GM23338 (cell line): ENCODE results near the gene PLCG2. TPM values are rescaled to one million over a fixed set of nuclear protein-coding genes. Genes with fewer than 3 reads are reported as not detected.

Experiments used
- ATAC-seq: fragments of 200-7000 bp; cut with Tn5 transposase; 3 replicates; pipeline ENCODE4 v1.9.1; 2020
- DNase-seq: peaks from one replicate; pipeline ENCODE4 v3.0.0-alpha.2; 2015; ENCODE audit warnings: low spot score
- H2AFZ ChIP-seq: fragments of 200-600 bp; sonication (generic); 2 replicates; pipeline ENCODE4 v1.8.0; 2016; ENCODE audit warnings: antibody characterized with exemption, mild to moderate bottlenecking, moderate library complexity
- H3F3A ChIP-seq: fragments of 200-600 bp; sonication (generic); replicated peaks from 2 replicates; pipeline ENCODE4 v1.8.0; 2017; ENCODE audit warnings: antibody characterized with exemption, mixed run types, low read depth
- H3K27ac ChIP-seq: fragments of 200-600 bp; sonication (generic); 2 replicates; pipeline ENCODE4 v1.6.1; 2016; ENCODE audit warnings: low read depth
- H3K27me3 ChIP-seq: fragments of 200-600 bp; sonication (generic); 2 replicates; pipeline ENCODE4 v1.8.0; 2016; ENCODE audit warnings: mild to moderate bottlenecking, mixed run types, moderate library complexity; ENCODE audit not compliant: insufficient read depth
- H3K36me3 ChIP-seq: fragments of 200-600 bp; sonication (generic); 2 replicates; pipeline ENCODE4 v1.8.0; 2016; ENCODE audit warnings: mild to moderate bottlenecking; ENCODE audit not compliant: insufficient read depth
- H3K4me1 ChIP-seq: fragments of 200-600 bp; sonication (generic); 2 replicates; pipeline ENCODE4 v1.8.0; 2016; ENCODE audit warnings: mild to moderate bottlenecking, moderate library complexity; ENCODE audit not compliant: insufficient read depth
- H3K4me2 ChIP-seq: fragments of 200-600 bp; sonication (generic); 2 replicates; pipeline ENCODE4 v1.7.1; 2017; ENCODE audit warnings: mixed run types
- H3K4me3 ChIP-seq: fragments of 200-600 bp; sonication (generic); 2 replicates; pipeline ENCODE4 v1.6.1; 2016; ENCODE audit warnings: mixed run types
- H3K79me2 ChIP-seq: fragments of 200-600 bp; sonication (generic); replicated peaks from 2 replicates; pipeline ENCODE4 v1.8.0; 2017; ENCODE audit warnings: mild to moderate bottlenecking; ENCODE audit not compliant: insufficient read depth
- H3K9me2 ChIP-seq: fragments of 200-600 bp; sonication (generic); 2 replicates; pipeline ENCODE4 v1.8.0; 2017; ENCODE audit not compliant: insufficient read depth
- H4K20me1 ChIP-seq: fragments of 200-600 bp; sonication (generic); replicated peaks from 2 replicates; pipeline ENCODE4 v1.8.0; 2017; ENCODE audit warnings: mild to moderate bottlenecking; ENCODE audit not compliant: insufficient read depth
- H3K27ac Mint-ChIP-seq: 2 replicates; pipeline ENCODE4 v1.8.0; 2020; ENCODE audit warnings: inconsistent platforms, mild to moderate bottlenecking, moderate library complexity, mixed read lengths
- H3K27me3 Mint-ChIP-seq: 3 replicates; pipeline ENCODE4 v1.8.0; 2022; ENCODE audit warnings: low read depth, mild to moderate bottlenecking, moderate library complexity, mixed read lengths, inconsistent platforms; ENCODE audit not compliant: insufficient read depth, poor library complexity
- H3K36me3 Mint-ChIP-seq: 3 replicates; pipeline ENCODE4 v1.8.0; 2021; ENCODE audit warnings: low read depth, mild to moderate bottlenecking, inconsistent platforms, moderate library complexity, mixed read lengths
- H3K4me1 Mint-ChIP-seq: 3 replicates; pipeline ENCODE4 v1.8.0; 2020; ENCODE audit warnings: mild to moderate bottlenecking, inconsistent platforms, mixed read lengths
- H3K4me3 Mint-ChIP-seq: 3 replicates; pipeline ENCODE4 v1.8.0; 2021; ENCODE audit warnings: moderate library complexity, mild to moderate bottlenecking, inconsistent platforms, mixed read lengths
- H3K9me3 Mint-ChIP-seq: 3 replicates; pipeline ENCODE4 v1.8.0; 2020; ENCODE audit warnings: moderate library complexity, mild to moderate bottlenecking, inconsistent platforms, mixed read lengths
- CREB1 ChIP-seq: fragments of 250-450 bp; sonication (Bioruptor Pico); IDR thresholded peaks from 2 replicates; pipeline ENCODE4 v1.5.0; 2020; ENCODE audit warnings: low read depth, mild to moderate bottlenecking, moderate library complexity
- EZH2 ChIP-seq: fragments of 200-600 bp; sonication (generic); IDR thresholded peaks from one replicate; pipeline ENCODE4 v1.8.0; 2017; ENCODE audit warnings: antibody characterized with exemption, mild to moderate bottlenecking, low read depth; ENCODE audit not compliant: unreplicated experiment
- EZH2phosphoT487 ChIP-seq: fragments of 200-600 bp; sonication (generic); IDR thresholded peaks from one replicate; pipeline ENCODE4 v1.8.1; 2018; ENCODE audit warnings: antibody characterized with exemption; ENCODE audit not compliant: unreplicated experiment
- JUNB ChIP-seq: IDR thresholded peaks from one replicate; pipeline ENCODE4 v1.6.1; 2016; ENCODE audit warnings: antibody characterized with exemption; ENCODE audit not compliant: unreplicated experiment
- NANOG ChIP-seq: IDR thresholded peaks from 2 replicates; pipeline ENCODE4 v1.6.1; 2016; ENCODE audit warnings: antibody characterized with exemption, borderline replicate concordance
- POLR2AphosphoS5 ChIP-seq: IDR thresholded peaks from 2 replicates; pipeline ENCODE4 v1.6.1; 2016; ENCODE audit warnings: antibody characterized with exemption, low read depth
- STAT1 ChIP-seq: IDR thresholded peaks from one replicate; pipeline ENCODE4 v1.6.1; 2016; ENCODE audit warnings: antibody characterized with exemption; ENCODE audit not compliant: unreplicated experiment
- ZNF114 ChIP-seq: fragments of 250-450 bp; sonication (Bioruptor Pico); IDR thresholded peaks from 2 replicates; pipeline ENCODE4 v1.5.0; 2020; ENCODE audit warnings: mild to moderate bottlenecking, moderate library complexity
- ZNF331 ChIP-seq: fragments of 250-450 bp; sonication (Bioruptor Pico); IDR thresholded peaks from 2 replicates; pipeline ENCODE4 v1.5.0; 2020; ENCODE audit warnings: low read depth, mild to moderate bottlenecking, moderate library complexity
- polyA plus RNA-seq: library from polyadenylated mRNA; unstranded; fragments of >200 nt; fragmentation: Nextera tagmentation; extraction: Ambion mirVana; gene quantifications from 2 replicates; pipeline ENCODE4 v1.2.1, GENCODE V29; 2016
- total RNA-seq: library from RNA; depleted of rRNA; stranded (reverse); fragments of >200 nt; shearing (Covaris generic); gene quantifications from 2 replicates; pipeline ENCODE4 v1.2.3, GENCODE V29; 2014
- TF ChIP-seq, protein P1 (sequence below), 2 experiments: fragments of 200-600 bp in 1 of 2; sonication (generic) in 1 of 2; conservative IDR thresholded peaks; 2 replicates each; pipeline versions ENCODE4 v1.5.1 to v1.6.1; 2016 to 2017; ENCODE audit warnings: antibody characterized with exemption in 2 of 2, low read depth in 2 of 2, mild to moderate bottlenecking in 2 of 2, moderate library complexity in 1 of 2
- TF ChIP-seq, protein P2 (sequence below): IDR thresholded peaks from 2 replicates; pipeline ENCODE4 v1.6.1; 2016; ENCODE audit warnings: antibody characterized with exemption
- TF ChIP-seq, protein P3 (sequence below): fragments of 250-450 bp; sonication (Bioruptor Pico); IDR thresholded peaks from 2 replicates; pipeline ENCODE4 v1.5.0; 2020; ENCODE audit warnings: mild to moderate bottlenecking, moderate library complexity
- TF ChIP-seq, protein P4 (sequence below): IDR thresholded peaks from one replicate; pipeline ENCODE4 v1.6.1; 2018; ENCODE audit warnings: antibody characterized with exemption; ENCODE audit not compliant: unreplicated experiment

Gene PLCG2
- total and polyA plus RNA-seq, 2 experiments from 2014 or later, result 2.4 to 5.9 TPM

DNA sequence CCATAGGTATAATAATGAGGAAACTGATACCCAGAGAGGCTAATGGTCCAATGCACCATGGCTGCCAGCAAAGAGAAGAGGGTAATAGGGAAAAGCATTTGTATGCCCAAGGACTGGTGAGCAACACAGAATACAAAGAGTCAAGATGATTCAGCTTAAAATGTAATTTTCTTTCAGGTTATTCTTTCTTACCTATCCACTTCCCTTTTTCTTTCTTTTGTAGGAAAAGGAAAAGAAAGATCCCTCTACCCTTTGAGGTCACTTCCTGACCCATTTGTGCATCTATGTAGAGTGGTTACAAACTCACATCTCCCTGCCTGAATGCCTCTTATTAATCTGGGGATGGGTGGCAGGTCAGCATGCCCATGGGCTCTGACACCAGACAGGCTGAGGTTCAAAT is 3.5 kb upstream of the PLCG2 start:
- Histone ChIP-seq H3K4me1 (no peaks in the 10 kb centered on the region), H3K36me3 (no peaks in the 10 kb centered on the region), H4K20me1 (no peaks in the 10 kb centered on the region), H3K27me3 (peaks cover 32% of the 10 kb centered on the region), H3K4me3 (no peak overlapping the region), H3K4me2 (no peak overlapping the region), H2AFZ (no peak overlapping the region), H3F3A (no peaks in the 10 kb centered on the region), H3K79me2 (no peaks in the 10 kb centered on the region), H3K27ac (no peak overlapping the region), H3K9me2 (no peaks in the 10 kb centered on the region)
- DNase-seq (no peak), ATAC-seq (no peak)
- H3K36me3 Mint-ChIP-seq, result no peaks in the 10 kb centered on the region; the same call in 2 of the 3 replicates
- H3K27ac Mint-ChIP-seq, result no peak overlapping the region
- H3K27me3 Mint-ChIP-seq, result peaks cover 26% of the 10 kb centered on the region
- H3K4me3 Mint-ChIP-seq, result no peak overlapping the region
- TF ChIP-seq, protein P1, sequence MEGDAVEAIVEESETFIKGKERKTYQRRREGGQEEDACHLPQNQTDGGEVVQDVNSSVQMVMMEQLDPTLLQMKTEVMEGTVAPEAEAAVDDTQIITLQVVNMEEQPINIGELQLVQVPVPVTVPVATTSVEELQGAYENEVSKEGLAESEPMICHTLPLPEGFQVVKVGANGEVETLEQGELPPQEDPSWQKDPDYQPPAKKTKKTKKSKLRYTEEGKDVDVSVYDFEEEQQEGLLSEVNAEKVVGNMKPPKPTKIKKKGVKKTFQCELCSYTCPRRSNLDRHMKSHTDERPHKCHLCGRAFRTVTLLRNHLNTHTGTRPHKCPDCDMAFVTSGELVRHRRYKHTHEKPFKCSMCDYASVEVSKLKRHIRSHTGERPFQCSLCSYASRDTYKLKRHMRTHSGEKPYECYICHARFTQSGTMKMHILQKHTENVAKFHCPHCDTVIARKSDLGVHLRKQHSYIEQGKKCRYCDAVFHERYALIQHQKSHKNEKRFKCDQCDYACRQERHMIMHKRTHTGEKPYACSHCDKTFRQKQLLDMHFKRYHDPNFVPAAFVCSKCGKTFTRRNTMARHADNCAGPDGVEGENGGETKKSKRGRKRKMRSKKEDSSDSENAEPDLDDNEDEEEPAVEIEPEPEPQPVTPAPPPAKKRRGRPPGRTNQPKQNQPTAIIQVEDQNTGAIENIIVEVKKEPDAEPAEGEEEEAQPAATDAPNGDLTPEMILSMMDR (conservative IDR thresholded peaks at IDR 0.05; ENCODE audit: low read depth in 2 of 2), result no peak
- TF ChIP-seq POLR2AphosphoS5 (no peak), EZH2 (no peak), CREB1 (CRISPR knock-in tag) (no peak), JUNB (no peak), NANOG (no peak), ZNF114 (CRISPR knock-in tag) (no peak), EZH2phosphoT487 (no peak), ZNF331 (CRISPR knock-in tag) (no peak), STAT1 (no peak)
- TF ChIP-seq, protein P2, sequence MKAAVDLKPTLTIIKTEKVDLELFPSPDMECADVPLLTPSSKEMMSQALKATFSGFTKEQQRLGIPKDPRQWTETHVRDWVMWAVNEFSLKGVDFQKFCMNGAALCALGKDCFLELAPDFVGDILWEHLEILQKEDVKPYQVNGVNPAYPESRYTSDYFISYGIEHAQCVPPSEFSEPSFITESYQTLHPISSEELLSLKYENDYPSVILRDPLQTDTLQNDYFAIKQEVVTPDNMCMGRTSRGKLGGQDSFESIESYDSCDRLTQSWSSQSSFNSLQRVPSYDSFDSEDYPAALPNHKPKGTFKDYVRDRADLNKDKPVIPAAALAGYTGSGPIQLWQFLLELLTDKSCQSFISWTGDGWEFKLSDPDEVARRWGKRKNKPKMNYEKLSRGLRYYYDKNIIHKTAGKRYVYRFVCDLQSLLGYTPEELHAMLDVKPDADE, result no peak
- TF ChIP-seq, protein P3, sequence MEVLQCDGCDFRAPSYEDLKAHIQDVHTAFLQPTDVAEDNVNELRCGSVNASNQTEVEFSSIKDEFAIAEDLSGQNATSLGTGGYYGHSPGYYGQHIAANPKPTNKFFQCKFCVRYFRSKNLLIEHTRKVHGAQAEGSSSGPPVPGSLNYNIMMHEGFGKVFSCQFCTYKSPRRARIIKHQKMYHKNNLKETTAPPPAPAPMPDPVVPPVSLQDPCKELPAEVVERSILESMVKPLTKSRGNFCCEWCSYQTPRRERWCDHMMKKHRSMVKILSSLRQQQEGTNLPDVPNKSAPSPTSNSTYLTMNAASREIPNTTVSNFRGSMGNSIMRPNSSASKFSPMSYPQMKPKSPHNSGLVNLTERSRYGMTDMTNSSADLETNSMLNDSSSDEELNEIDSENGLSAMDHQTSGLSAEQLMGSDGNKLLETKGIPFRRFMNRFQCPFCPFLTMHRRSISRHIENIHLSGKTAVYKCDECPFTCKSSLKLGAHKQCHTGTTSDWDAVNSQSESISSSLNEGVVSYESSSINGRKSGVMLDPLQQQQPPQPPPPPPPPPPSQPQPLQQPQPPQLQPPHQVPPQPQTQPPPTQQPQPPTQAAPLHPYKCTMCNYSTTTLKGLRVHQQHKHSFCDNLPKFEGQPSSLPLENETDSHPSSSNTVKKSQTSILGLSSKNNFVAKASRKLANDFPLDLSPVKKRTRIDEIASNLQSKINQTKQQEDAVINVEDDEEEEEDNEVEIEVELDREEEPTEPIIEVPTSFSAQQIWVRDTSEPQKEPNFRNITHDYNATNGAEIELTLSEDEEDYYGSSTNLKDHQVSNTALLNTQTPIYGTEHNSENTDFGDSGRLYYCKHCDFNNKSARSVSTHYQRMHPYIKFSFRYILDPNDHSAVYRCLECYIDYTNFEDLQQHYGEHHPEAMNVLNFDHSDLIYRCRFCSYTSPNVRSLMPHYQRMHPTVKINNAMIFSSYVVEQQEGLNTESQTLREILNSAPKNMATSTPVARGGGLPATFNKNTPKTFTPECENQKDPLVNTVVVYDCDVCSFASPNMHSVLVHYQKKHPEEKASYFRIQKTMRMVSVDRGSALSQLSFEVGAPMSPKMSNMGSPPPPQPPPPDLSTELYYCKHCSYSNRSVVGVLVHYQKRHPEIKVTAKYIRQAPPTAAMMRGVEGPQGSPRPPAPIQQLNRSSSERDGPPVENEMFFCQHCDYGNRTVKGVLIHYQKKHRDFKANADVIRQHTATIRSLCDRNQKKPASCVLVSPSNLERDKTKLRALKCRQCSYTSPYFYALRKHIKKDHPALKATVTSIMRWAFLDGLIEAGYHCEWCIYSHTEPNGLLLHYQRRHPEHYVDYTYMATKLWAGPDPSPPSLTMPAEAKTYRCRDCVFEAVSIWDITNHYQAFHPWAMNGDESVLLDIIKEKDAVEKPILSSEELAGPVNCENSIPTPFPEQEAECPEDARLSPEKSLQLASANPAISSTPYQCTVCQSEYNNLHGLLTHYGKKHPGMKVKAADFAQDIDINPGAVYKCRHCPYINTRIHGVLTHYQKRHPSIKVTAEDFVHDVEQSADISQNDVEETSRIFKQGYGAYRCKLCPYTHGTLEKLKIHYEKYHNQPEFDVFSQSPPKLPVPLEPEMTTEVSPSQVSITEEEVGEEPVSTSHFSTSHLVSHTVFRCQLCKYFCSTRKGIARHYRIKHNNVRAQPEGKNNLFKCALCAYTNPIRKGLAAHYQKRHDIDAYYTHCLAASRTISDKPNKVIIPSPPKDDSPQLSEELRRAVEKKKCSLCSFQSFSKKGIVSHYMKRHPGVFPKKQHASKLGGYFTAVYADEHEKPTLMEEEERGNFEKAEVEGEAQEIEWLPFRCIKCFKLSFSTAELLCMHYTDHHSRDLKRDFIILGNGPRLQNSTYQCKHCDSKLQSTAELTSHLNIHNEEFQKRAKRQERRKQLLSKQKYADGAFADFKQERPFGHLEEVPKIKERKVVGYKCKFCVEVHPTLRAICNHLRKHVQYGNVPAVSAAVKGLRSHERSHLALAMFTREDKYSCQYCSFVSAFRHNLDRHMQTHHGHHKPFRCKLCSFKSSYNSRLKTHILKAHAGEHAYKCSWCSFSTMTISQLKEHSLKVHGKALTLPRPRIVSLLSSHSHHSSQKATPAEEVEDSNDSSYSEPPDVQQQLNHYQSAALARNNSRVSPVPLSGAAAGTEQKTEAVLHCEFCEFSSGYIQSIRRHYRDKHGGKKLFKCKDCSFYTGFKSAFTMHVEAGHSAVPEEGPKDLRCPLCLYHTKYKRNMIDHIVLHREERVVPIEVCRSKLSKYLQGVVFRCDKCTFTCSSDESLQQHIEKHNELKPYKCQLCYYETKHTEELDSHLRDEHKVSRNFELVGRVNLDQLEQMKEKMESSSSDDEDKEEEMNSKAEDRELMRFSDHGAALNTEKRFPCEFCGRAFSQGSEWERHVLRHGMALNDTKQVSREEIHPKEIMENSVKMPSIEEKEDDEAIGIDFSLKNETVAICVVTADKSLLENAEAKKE (CRISPR knock-in tag), result no peak
- TF ChIP-seq, protein P4, sequence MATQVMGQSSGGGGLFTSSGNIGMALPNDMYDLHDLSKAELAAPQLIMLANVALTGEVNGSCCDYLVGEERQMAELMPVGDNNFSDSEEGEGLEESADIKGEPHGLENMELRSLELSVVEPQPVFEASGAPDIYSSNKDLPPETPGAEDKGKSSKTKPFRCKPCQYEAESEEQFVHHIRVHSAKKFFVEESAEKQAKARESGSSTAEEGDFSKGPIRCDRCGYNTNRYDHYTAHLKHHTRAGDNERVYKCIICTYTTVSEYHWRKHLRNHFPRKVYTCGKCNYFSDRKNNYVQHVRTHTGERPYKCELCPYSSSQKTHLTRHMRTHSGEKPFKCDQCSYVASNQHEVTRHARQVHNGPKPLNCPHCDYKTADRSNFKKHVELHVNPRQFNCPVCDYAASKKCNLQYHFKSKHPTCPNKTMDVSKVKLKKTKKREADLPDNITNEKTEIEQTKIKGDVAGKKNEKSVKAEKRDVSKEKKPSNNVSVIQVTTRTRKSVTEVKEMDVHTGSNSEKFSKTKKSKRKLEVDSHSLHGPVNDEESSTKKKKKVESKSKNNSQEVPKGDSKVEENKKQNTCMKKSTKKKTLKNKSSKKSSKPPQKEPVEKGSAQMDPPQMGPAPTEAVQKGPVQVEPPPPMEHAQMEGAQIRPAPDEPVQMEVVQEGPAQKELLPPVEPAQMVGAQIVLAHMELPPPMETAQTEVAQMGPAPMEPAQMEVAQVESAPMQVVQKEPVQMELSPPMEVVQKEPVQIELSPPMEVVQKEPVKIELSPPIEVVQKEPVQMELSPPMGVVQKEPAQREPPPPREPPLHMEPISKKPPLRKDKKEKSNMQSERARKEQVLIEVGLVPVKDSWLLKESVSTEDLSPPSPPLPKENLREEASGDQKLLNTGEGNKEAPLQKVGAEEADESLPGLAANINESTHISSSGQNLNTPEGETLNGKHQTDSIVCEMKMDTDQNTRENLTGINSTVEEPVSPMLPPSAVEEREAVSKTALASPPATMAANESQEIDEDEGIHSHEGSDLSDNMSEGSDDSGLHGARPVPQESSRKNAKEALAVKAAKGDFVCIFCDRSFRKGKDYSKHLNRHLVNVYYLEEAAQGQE, result no peak
- H3K9me3 Mint-ChIP-seq, result no peaks in the 10 kb centered on the region; the same call in 2 of the 3 replicates
- peaks cover 15% of the 10 kb centered on the region for H3K4me1 Mint-ChIP-seq
